ENCODE data around the gene OR2T27.
"Not testable (repeated sequence)": the region's sequence is repeated elsewhere in the genome, so short reads cannot be mapped to it uniquely, and the experiment has no call there.

DNA sequence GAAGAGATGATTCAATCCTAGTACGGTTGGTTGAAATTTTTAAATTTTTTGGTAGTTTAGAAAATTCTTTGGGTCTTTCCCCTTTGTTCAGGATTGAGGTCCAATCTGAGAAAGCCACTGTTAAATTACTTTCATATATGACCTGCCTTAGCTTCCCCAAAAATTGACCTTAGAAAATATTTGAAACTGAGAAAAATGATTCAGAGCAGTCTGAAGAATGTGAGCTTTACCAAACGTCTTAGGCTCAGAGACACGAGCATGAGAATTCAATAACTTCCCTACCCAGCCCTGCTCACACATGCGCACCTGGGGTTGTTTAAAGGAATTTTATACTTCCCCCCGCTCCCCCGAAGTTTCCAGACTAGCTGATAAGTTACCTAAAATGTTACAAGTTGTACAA is 1.5 kb upstream of the OR2T27 start:
- not testable (repeated sequence) for TF ChIP-seq FOXK2 (IDR thresholded peaks at IDR 0.05); ZNF384 (IDR thresholded peaks at IDR 0.05); FOXM1 (IDR thresholded peaks at IDR 0.05; ENCODE audit: borderline replicate concordance); FOXA1 (IDR thresholded peaks at IDR 0.05); LEF1 (IDR thresholded peaks at IDR 0.05; ENCODE audit: borderline replicate concordance)
